ENCODE measurements around the gene SPATA2. TPM values are rescaled to one million over a fixed set of nuclear protein-coding genes. Genes with fewer than 3 reads are reported as not detected.

SPATA2 gene
- total and polyA plus RNA-seq, 2 of the 13 experiments (the other 11 are each of a cell fraction or from before 2014, with no cell fraction given): 3.2 to 8.7 TPM

- TF ChIP-seq DNMT1 (CRISPR knock-in tag; IDR thresholded peaks at IDR 0.05) (peak; percentile 93), PRMT3 (CRISPR knock-in tag; IDR thresholded peaks at IDR 0.05; ENCODE audit: borderline replicate concordance, low read depth) (no peak), ATF4 (CRISPR knock-in tag; IDR thresholded peaks at IDR 0.05) (peak in 1 of 2 experiments; percentile 72; a peak in 2 of 4 replicates), ZNF740 (CRISPR knock-in tag; IDR thresholded peaks at IDR 0.05) (no peak; the same call in 1 of the 2 replicates), ZNF331 (CRISPR knock-in tag; IDR thresholded peaks at IDR 0.05) (no peak; the same call in 1 of the 2 replicates), ZNF572 (CRISPR knock-in tag; IDR thresholded peaks at IDR 0.05) (peak; percentile 44; the same call in 1 of the 2 replicates), ZKSCAN8 (CRISPR knock-in tag; IDR thresholded peaks at IDR 0.05; ENCODE audit: borderline replicate concordance) (peak; percentile 63; the same call in 1 of the 2 replicates), ZNF530 (CRISPR knock-in tag; IDR thresholded peaks at IDR 0.05; ENCODE audit: low read depth) (no peak), THAP7 (CRISPR knock-in tag; IDR thresholded peaks at IDR 0.05) (no peak), TFDP2 (CRISPR knock-in tag; IDR thresholded peaks at IDR 0.05) (peak; percentile 59; the same call in 1 of the 2 replicates), ZNF577 (CRISPR knock-in tag; IDR thresholded peaks at IDR 0.05; ENCODE audit: borderline replicate concordance, low read depth) (0 out of 2 replicates have a peak, but pooled peaks have one; percentile 33), FOXO4 (CRISPR knock-in tag; conservative IDR thresholded peaks at IDR 0.05) (no peak), ZNF276 (CRISPR knock-in tag; IDR thresholded peaks at IDR 0.05; ENCODE audit: low read depth) (0 out of 2 replicates have a peak, but pooled peaks have one; percentile 34), ZNF512B (CRISPR knock-in tag; IDR thresholded peaks at IDR 0.05; ENCODE audit: borderline replicate concordance) (no peak), AKAP8 (CRISPR knock-in tag; IDR thresholded peaks at IDR 0.05) (peak; percentile 93)
Observed at GRCh38 chr20:49936153-49937026, 21.1 kb upstream of the SPATA2 start, which contains the start of gene RNF114 (continued).

Measured in HepG2 (cell line).